CD4-positive, CD25-positive, alpha-beta regulatory T cell (primary cell): ENCODE measurements around the gene TXNL1. TPM values are rescaled to one million over a fixed set of nuclear protein-coding genes. Genes with fewer than 3 reads are reported as not detected.

Experiments
- ATAC-seq, 2 donors: fragments of 150-1000 bp; cut with Tn5 transposase; one replicate each; pipeline ENCODE4 v1.10.0; 2021; ENCODE audit warnings: low read depth in 2 of 2, moderate number of reproducible peaks in 2 of 2, moderate library complexity in 1 of 2
- DNase-seq, 3 donors: peaks; one replicate each; pipeline versions ENCODE4 v3.0.0 to v3.0.0-alpha.2; 2012 to 2022; ENCODE audit warnings: mixed read lengths in 1 of 3
- H3K27ac ChIP-seq: one replicate; pipeline ENCODE4 v1.7.0; 2013; ENCODE audit warnings: mild to moderate bottlenecking, low read length; ENCODE audit not compliant: insufficient read depth, poor library complexity, severe bottlenecking
- H3K27me3 ChIP-seq: one replicate; pipeline ENCODE4 v1.7.0; 2013; ENCODE audit warnings: low read length; ENCODE audit not compliant: control insufficient read depth, insufficient read depth
- H3K36me3 ChIP-seq: one replicate; pipeline ENCODE4 v1.7.0; 2013; ENCODE audit warnings: mild to moderate bottlenecking, low read length, moderate library complexity; ENCODE audit not compliant: control insufficient read depth, insufficient read depth
- H3K4me1 ChIP-seq: 2 replicates; pipeline ENCODE4 v1.7.0; 2013; ENCODE audit warnings: mild to moderate bottlenecking, low read length; ENCODE audit not compliant: insufficient read depth, control insufficient read depth, poor library complexity, severe bottlenecking
- H3K4me3 ChIP-seq: one replicate; pipeline ENCODE4 v1.7.0; 2013; ENCODE audit warnings: low read depth, mild to moderate bottlenecking, low read length, moderate library complexity
- H3K9me3 ChIP-seq, 2 experiments: 1 replicate in 1 of 2; 2 replicates in 1 of 2; pipeline ENCODE4 v1.7.0; 2013; ENCODE audit warnings: low read length in 2 of 2, mild to moderate bottlenecking in 1 of 2, moderate library complexity in 1 of 2; ENCODE audit not compliant: control insufficient read depth in 2 of 2
- H3K27ac Mint-ChIP-seq, 3 donors: one replicate each; pipeline ENCODE4 v1.8.0; 2020 to 2022; ENCODE audit warnings: mild to moderate bottlenecking in 3 of 3, mixed read lengths in 3 of 3, moderate library complexity in 2 of 3
- H3K27me3 Mint-ChIP-seq: one replicate; pipeline ENCODE4 v1.8.0; 2022; ENCODE audit warnings: mild to moderate bottlenecking, mixed read lengths
- H3K36me3 Mint-ChIP-seq: one replicate; pipeline ENCODE4 v1.8.0; 2020; ENCODE audit warnings: mixed read lengths
- H3K4me1 Mint-ChIP-seq, 4 donors: one replicate each; pipeline ENCODE4 v1.8.0; 2020 to 2022; ENCODE audit warnings: mixed read lengths in 4 of 4, mild to moderate bottlenecking in 1 of 4
- H3K4me3 Mint-ChIP-seq, 4 donors: one replicate each; pipeline ENCODE4 v1.8.0; 2020 to 2022; ENCODE audit warnings: mild to moderate bottlenecking in 4 of 4, mixed read lengths in 4 of 4, moderate library complexity in 3 of 4
- H3K9me3 Mint-ChIP-seq, 7 donors: one replicate each; pipeline ENCODE4 v1.8.0; 2020 to 2022; ENCODE audit warnings: mixed read lengths in 7 of 7, mild to moderate bottlenecking in 3 of 7, moderate library complexity in 2 of 7
- polyA plus RNA-seq, 4 donors: library from polyadenylated mRNA; unstranded; fragments of 300-500 nt; fragmentation: Illumina TruSeq; gene quantifications; one replicate each; pipeline ENCODE4 v1.2.3, GENCODE V29; 2021
- total RNA-seq: library from RNA; stranded (reverse); gene quantifications from one replicate; pipeline ENCODE4 v1.2.3, GENCODE V29; 2022

TXNL1 gene
- total and polyA plus RNA-seq, 5 donors from 2014 or later, result 39.9 to 70.2 (median 63.6) TPM

GRCh38 chr18:56641714-56642337, 3.4 kb upstream of the TXNL1 start:
- Mint-ChIP-seq H3K4me1 (peaks cover 13 to 25% (median 19%) of the 10 kb centered on the region in 4 donors), H3K4me3 (peak overlapping the region in 1 of 4 donors; percentile 36), H3K27me3 (no peaks in the 10 kb centered on the region), H3K9me3 (peaks cover 0 to 1% (median 0%) of the 10 kb centered on the region in 7 donors), H3K36me3 (peaks cover 6% of the 10 kb centered on the region), H3K27ac (peak overlapping the region in 1 of 3 donors; percentile 14)
- H3K36me3 ChIP-seq, result no peaks in the 10 kb centered on the region
- H3K27ac ChIP-seq, result no peak overlapping the region
- ATAC-seq (no peak), DNase-seq (no peak)
- H3K9me3 ChIP-seq, result no peaks in the 10 kb centered on the region
- H3K4me1 ChIP-seq, result peaks cover 15% of the 10 kb centered on the region
- no peak overlapping the region for H3K4me3 ChIP-seq
- no peaks in the 10 kb centered on the region for H3K27me3 ChIP-seq

GRCh38 chr18:56639571-56639970, 1.2 kb upstream of the TXNL1 start:
- Histone ChIP-seq H3K4me1 (peaks cover 24% of the 10 kb centered on the region), H3K27me3 (no peaks in the 10 kb centered on the region), H3K36me3 (no peaks in the 10 kb centered on the region), H3K4me3 (peak overlapping the region; percentile 98), H3K27ac (no peak overlapping the region), H3K9me3 (no peaks in the 10 kb centered on the region)
- DNase-seq (no peak), ATAC-seq (no peak)
- H3K27ac Mint-ChIP-seq, result peak overlapping the region; percentile 96 to 100 (median 98)
- H3K4me1 Mint-ChIP-seq, result peaks cover 32 to 45% (median 34%) of the 10 kb centered on the region in 4 donors
- H3K36me3 Mint-ChIP-seq, result peaks cover 8% of the 10 kb centered on the region
- H3K9me3 Mint-ChIP-seq, result peaks cover 0 to 1% (median 0%) of the 10 kb centered on the region in 7 donors
- H3K4me3 Mint-ChIP-seq, result peak overlapping the region; percentile 75 to 100 (median 96)
- no peaks in the 10 kb centered on the region for H3K27me3 Mint-ChIP-seq

DNA sequence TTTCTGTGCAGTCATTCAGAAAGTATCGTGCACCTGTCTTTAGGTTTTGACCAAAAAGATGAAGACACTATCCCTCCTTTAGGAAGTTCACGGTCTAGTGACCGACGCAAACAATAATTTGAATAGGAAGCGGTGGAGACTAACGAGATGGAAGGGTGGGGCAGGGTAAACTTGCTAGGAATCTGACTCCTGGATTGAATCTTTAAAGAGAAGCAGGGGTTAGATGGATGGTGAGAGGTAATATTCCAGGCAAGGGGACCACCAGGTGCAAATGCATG, 651 bp upstream of the TXNL1 start:
- Histone ChIP-seq H3K4me1 (peaks cover 24% of the 10 kb centered on the region), H3K4me3 (peak overlapping the region; percentile 98), H3K27me3 (no peaks in the 10 kb centered on the region), H3K9me3 (no peaks in the 10 kb centered on the region), H3K36me3 (peaks cover 1% of the 10 kb centered on the region), H3K27ac (peak overlapping the region; percentile 90)
- ATAC-seq, result no peak
- peaks cover 34 to 51% (median 38%) of the 10 kb centered on the region in 4 donors for H3K4me1 Mint-ChIP-seq
- peak overlapping the region; percentile 96 to 100 (median 98) for H3K27ac Mint-ChIP-seq
- no peaks in the 10 kb centered on the region for H3K27me3 Mint-ChIP-seq
- H3K4me3 Mint-ChIP-seq, result peak overlapping the region; percentile 93 to 100 (median 100)
- H3K9me3 Mint-ChIP-seq, result peaks cover 0 to 1% (median 0%) of the 10 kb centered on the region in 7 donors
- peaks cover 11% of the 10 kb centered on the region for H3K36me3 Mint-ChIP-seq
- no peak for DNase-seq

- peak overlapping the region; percentile 93 to 100 (median 100) for H3K4me3 Mint-ChIP-seq
- Histone ChIP-seq H3K9me3 (no peaks in the 10 kb centered on the region), H3K36me3 (peaks cover 7% of the 10 kb centered on the region), H3K27ac (peak overlapping the region; percentile 90), H3K27me3 (no peaks in the 10 kb centered on the region), H3K4me1 (peaks cover 24% of the 10 kb centered on the region), H3K4me3 (peak overlapping the region; percentile 91)
- DNase-seq (peak in 2 of 3 donors; percentile 13 to 31), ATAC-seq (no peak)
- peaks cover 0 to 1% (median 0%) of the 10 kb centered on the region in 7 donors for H3K9me3 Mint-ChIP-seq
- peak overlapping the region; percentile 96 to 100 (median 98) for H3K27ac Mint-ChIP-seq
- H3K4me1 Mint-ChIP-seq, result peaks cover 38 to 59% (median 44%) of the 10 kb centered on the region in 4 donors
- H3K36me3 Mint-ChIP-seq, result peaks cover 16% of the 10 kb centered on the region
- no peaks in the 10 kb centered on the region for H3K27me3 Mint-ChIP-seq
Observed at GRCh38 chr18:56637711-56638231, 621 bp downstream of the TXNL1 start.

GRCh38 chr18:56637176-56637575, 1.2 kb downstream of the TXNL1 start:
- peaks cover 27% of the 10 kb centered on the region for H3K4me1 ChIP-seq
- peak overlapping the region; percentile 91 for H3K4me3 ChIP-seq
- Mint-ChIP-seq H3K4me3 (peak overlapping the region; percentile 93 to 100 (median 100)), H3K4me1 (peaks cover 43 to 64% (median 49%) of the 10 kb centered on the region in 4 donors), H3K27me3 (no peaks in the 10 kb centered on the region), H3K36me3 (peaks cover 17% of the 10 kb centered on the region), H3K9me3 (peaks cover 0 to 1% (median 0%) of the 10 kb centered on the region in 7 donors), H3K27ac (peak overlapping the region; percentile 96 to 100 (median 98))
- no peak for ATAC-seq
- H3K36me3 ChIP-seq, result peaks cover 7% of the 10 kb centered on the region
- peak in 1 of 3 donors; percentile 11 for DNase-seq
- no peaks in the 10 kb centered on the region for H3K9me3 ChIP-seq
- no peaks in the 10 kb centered on the region for H3K27me3 ChIP-seq
- peak overlapping the region; percentile 90 for H3K27ac ChIP-seq

DNA sequence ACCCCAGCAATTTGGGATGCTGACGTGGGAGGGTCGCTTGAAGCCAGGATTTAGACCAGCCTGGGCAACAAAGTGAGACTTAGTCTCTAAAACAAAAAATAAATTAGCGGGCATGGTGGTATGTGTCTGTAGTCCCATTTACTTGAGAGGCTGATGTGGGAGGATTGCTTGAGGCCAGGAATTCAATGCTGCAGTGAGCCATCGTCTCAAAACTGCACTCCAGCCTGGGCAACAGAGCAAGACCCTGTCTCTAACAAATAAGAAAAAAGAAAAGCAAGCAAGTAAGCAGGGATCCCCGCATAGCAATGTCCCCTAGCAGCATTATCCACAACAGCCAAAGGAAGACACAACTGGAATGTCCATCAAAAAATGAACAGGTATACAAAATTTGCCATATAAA, 3.4 kb downstream of the TXNL1 start:
- ATAC-seq (no peak), DNase-seq (no peak)
- Mint-ChIP-seq H3K36me3 (peaks cover 17% of the 10 kb centered on the region), H3K4me1 (peaks cover 52 to 84% (median 63%) of the 10 kb centered on the region in 4 donors), H3K27ac (peak overlapping the region in 1 of 3 donors; percentile 1), H3K4me3 (peak overlapping the region in 3 of 4 donors; percentile 2 to 51 (median 34)), H3K27me3 (no peaks in the 10 kb centered on the region), H3K9me3 (peaks cover 0 to 1% (median 0%) of the 10 kb centered on the region in 7 donors)
- peaks cover 9% of the 10 kb centered on the region for H3K36me3 ChIP-seq
- peak overlapping the region; percentile 91 for H3K4me3 ChIP-seq
- H3K9me3 ChIP-seq, result no peaks in the 10 kb centered on the region
- no peaks in the 10 kb centered on the region for H3K27me3 ChIP-seq
- H3K27ac ChIP-seq, result no peak overlapping the region
- peaks cover 29% of the 10 kb centered on the region for H3K4me1 ChIP-seq

DNA sequence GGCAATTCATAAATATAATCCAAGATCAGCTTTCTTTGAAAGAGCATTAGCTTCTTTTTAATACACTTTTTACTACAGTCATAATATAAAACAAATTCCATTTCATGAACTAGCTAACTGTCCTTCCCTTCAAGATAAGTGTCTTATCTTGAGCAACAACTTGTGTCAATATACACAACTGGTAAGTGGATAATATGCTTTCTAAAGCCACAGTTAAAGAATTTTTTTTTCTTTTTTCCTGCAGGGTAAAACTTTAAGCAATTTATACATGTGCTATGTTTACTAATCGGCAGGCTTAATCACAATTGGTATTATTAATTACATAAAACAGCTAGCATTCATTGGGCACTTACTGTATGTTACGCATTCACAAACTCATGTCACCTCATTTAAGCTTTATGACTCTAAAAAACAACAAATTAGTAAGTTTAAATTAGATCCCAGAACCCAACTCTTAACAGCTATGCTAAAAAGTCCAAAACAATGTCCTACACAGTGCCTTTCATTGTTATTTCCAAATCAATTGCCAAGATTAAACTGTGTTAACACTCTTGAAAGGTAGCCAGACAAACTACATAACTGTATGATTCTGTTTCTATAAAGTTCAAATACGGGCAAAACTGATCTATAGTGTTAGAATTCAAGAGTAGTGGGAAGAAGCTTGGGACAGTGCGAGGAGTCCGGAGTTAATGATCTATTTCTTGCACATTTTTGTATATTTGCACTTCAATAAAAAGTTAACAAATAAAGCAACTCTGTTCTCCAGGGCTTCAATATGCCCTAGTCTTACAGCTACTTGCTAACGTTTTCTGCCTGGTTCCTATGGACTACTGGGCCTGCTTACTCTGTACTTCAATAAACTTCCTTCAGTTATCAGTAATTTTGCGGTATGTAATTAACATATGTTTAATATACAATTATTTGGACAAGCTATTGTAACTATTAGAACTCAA, 6.0 kb downstream of the TXNL1 start:
- Histone ChIP-seq H3K9me3 (no peaks in the 10 kb centered on the region), H3K4me3 (no peak overlapping the region), H3K27ac (no peak overlapping the region), H3K36me3 (peaks cover 9% of the 10 kb centered on the region), H3K4me1 (peaks cover 19% of the 10 kb centered on the region), H3K27me3 (no peaks in the 10 kb centered on the region)
- peaks cover 13% of the 10 kb centered on the region for H3K36me3 Mint-ChIP-seq
- H3K27me3 Mint-ChIP-seq, result no peaks in the 10 kb centered on the region
- no peak overlapping the region for H3K4me3 Mint-ChIP-seq
- DNase-seq (no peak), ATAC-seq (no peak)
- no peak overlapping the region for H3K27ac Mint-ChIP-seq
- peaks cover 52 to 92% (median 72%) of the 10 kb centered on the region in 4 donors for H3K4me1 Mint-ChIP-seq
- no peaks in the 10 kb centered on the region for H3K9me3 Mint-ChIP-seq
